ENCODE data around the gene MAPK11. TPM values are rescaled to one million over a fixed set of nuclear protein-coding genes. Genes with fewer than 3 reads are reported as not detected.

The MAPK11 gene
- total and polyA plus RNA-seq, 10 of the 15 experiments (the other 5 are each of a cell fraction or from before 2014, with no cell fraction given) = 0.05 to 12.8 (median 3.7) TPM

DNA sequence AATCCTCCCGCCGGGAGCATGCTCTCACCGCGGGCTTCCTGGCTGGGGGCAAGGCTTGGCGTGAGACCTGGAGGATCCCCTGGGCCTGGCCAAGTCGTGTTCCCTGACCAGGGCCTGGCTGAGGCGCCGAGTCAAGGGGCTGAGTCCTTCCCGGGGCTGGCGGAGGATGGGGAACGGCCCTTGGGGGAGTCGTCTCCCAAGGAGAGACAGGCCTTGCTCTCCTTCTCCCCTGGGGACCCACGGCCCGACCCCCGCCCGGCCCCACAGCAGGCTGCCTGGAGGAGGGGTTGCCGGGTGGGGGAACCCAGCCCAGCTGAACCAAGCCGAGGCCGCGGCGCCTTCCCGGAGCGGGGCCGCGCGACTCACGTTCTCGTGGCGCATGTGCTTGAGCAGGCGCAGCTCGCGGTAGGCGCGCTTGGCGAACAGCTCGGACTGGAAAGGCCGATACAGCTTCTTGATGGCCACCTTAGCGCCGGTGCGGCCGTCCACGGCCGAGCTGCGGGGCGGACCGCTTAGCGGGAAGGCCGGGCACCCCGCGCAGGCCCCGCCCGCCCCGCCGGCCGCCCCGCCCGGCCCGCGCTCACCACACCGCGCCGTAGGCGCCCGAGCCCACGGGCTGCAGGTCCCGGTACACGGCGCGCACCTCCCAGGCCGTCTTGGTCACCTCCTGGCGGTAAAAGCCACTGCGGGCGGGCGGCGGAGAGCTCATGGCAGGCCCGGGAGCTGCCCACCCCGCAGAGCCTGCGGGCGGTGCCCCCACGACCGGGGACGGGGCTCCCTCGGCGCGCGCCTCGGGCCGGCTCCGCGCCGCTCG lies 9.2 kb downstream of the MAPK11 start:
- ATAC-seq (peak; percentile 66), DNase-seq (ENCODE audit: low read depth, low spot score) (no peak), FAIRE-seq (no peak)
- no TSS peak for BruUV-seq (replicated peaks)
- peak overlapping the region; percentile 73 for H3K9ac ChIP-seq (ENCODE audit: control insufficient read depth, insufficient read depth, low read length)
- no peaks in the 10 kb centered on the region for H3K27me3 ChIP-seq (replicated peaks in 1 of 2; ENCODE audit: control insufficient read depth in 2 of 2, insufficient read depth in 2 of 2, low read length in 1 of 2)
- intact Hi-C loops (cut with micrococcal nuclease; ENCODE audit: unreplicated experiment) (no loop called here), in situ Hi-C loops (cut with MboI) (no loop called here)
- peak overlapping the region; percentile 98 for H3K4me2 ChIP-seq (ENCODE audit: control insufficient read depth, insufficient read depth)
- ChIA-PET CTCF (interaction anchor here (0.8 to 1.7 kb wide), 7 partner anchors 8 to 81 kb away, joined by 3 to 6 read pairs (median 4); partner anchors contain the start of gene HDAC10), RAD21 (ENCODE audit: unreplicated experiment) (interaction anchor here (0.7 to 0.9 kb wide), 3 partner anchors 9 to 155 kb away, joined by 3 to 6 read pairs (median 4); partner anchors contain the start of gene HDAC10), SMC1A (ENCODE audit: uncharacterized antibody, unreplicated experiment) (no interaction called here), POLR2A (interaction anchor here (3.3 kb wide), 1 partner anchor 10 kb away, joined by 15 read pairs; the partner anchor contains the start of gene HDAC10)
- no peaks in the 10 kb centered on the region; a peak in 1 of 4 replicates for H3K36me3 ChIP-seq (ENCODE audit: control insufficient read depth in 2 of 2, insufficient read depth in 2 of 2, low read length in 1 of 2)
- 1% methylated on average over 44 of the region's 92 CpGs for whole genome bisulfite sequencing (ENCODE audit: insufficient coverage, insufficient replicate concordance, low lambda C conversion rate, missing lambda C conversion rate)
- peak overlapping the region; percentile 28 for H2AFZ ChIP-seq (ENCODE audit: control insufficient read depth, low read depth, low read length)
- peak overlapping the region; percentile 52 for H3K27ac ChIP-seq (ENCODE audit: control insufficient read depth, insufficient read depth)
- peak overlapping the region; percentile 89 for H3K4me3 ChIP-seq
- H4K20me1 ChIP-seq (ENCODE audit: control insufficient read depth, insufficient read depth) = no peaks in the 10 kb centered on the region
- peaks cover 14% of the 10 kb centered on the region for H3K4me1 ChIP-seq (ENCODE audit: control insufficient read depth, insufficient read depth, low read length)
- H3K9me3 ChIP-seq (replicated peaks; ENCODE audit: control insufficient read depth, insufficient read depth, low read length) = no peaks in the 10 kb centered on the region
- H3K79me2 ChIP-seq (ENCODE audit: control insufficient read depth, insufficient read depth, low read length) = peaks cover 8% of the 10 kb centered on the region
- TF ChIP-seq POLR2AphosphoS5 (IDR thresholded peaks at IDR 0.05; ENCODE audit: low read length) = no peak
- no peak for TF ChIP-seq NFIC (IDR thresholded peaks at IDR 0.05; ENCODE audit: low read depth, low read length)
- TF ChIP-seq, protein P1, sequence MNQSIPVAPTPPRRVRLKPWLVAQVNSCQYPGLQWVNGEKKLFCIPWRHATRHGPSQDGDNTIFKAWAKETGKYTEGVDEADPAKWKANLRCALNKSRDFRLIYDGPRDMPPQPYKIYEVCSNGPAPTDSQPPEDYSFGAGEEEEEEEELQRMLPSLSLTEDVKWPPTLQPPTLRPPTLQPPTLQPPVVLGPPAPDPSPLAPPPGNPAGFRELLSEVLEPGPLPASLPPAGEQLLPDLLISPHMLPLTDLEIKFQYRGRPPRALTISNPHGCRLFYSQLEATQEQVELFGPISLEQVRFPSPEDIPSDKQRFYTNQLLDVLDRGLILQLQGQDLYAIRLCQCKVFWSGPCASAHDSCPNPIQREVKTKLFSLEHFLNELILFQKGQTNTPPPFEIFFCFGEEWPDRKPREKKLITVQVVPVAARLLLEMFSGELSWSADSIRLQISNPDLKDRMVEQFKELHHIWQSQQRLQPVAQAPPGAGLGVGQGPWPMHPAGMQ (IDR thresholded peaks at IDR 0.05; ENCODE audit: borderline replicate concordance) = no peak
- no peak for TF ChIP-seq RCOR1 (conservative IDR thresholded peaks at IDR 0.05; ENCODE audit: low read depth, low read length)
- TF ChIP-seq, protein P2, sequence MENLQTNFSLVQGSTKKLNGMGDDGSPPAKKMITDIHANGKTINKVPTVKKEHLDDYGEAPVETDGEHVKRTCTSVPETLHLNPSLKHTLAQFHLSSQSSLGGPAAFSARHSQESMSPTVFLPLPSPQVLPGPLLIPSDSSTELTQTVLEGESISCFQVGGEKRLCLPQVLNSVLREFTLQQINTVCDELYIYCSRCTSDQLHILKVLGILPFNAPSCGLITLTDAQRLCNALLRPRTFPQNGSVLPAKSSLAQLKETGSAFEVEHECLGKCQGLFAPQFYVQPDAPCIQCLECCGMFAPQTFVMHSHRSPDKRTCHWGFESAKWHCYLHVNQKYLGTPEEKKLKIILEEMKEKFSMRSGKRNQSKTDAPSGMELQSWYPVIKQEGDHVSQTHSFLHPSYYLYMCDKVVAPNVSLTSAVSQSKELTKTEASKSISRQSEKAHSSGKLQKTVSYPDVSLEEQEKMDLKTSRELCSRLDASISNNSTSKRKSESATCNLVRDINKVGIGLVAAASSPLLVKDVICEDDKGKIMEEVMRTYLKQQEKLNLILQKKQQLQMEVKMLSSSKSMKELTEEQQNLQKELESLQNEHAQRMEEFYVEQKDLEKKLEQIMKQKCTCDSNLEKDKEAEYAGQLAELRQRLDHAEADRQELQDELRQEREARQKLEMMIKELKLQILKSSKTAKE (IDR thresholded peaks at IDR 0.05; ENCODE audit: low read depth, poor library complexity, severe bottlenecking) = no peak
- TF ChIP-seq HDGF (IDR thresholded peaks at IDR 0.05) = no peak
- TF ChIP-seq PAX8 (IDR thresholded peaks at IDR 0.05) = no peak
- no peak for TF ChIP-seq NFYB (IDR thresholded peaks at IDR 0.05; ENCODE audit: insufficient read depth, low read depth, low read length)
- TF ChIP-seq, protein P3, sequence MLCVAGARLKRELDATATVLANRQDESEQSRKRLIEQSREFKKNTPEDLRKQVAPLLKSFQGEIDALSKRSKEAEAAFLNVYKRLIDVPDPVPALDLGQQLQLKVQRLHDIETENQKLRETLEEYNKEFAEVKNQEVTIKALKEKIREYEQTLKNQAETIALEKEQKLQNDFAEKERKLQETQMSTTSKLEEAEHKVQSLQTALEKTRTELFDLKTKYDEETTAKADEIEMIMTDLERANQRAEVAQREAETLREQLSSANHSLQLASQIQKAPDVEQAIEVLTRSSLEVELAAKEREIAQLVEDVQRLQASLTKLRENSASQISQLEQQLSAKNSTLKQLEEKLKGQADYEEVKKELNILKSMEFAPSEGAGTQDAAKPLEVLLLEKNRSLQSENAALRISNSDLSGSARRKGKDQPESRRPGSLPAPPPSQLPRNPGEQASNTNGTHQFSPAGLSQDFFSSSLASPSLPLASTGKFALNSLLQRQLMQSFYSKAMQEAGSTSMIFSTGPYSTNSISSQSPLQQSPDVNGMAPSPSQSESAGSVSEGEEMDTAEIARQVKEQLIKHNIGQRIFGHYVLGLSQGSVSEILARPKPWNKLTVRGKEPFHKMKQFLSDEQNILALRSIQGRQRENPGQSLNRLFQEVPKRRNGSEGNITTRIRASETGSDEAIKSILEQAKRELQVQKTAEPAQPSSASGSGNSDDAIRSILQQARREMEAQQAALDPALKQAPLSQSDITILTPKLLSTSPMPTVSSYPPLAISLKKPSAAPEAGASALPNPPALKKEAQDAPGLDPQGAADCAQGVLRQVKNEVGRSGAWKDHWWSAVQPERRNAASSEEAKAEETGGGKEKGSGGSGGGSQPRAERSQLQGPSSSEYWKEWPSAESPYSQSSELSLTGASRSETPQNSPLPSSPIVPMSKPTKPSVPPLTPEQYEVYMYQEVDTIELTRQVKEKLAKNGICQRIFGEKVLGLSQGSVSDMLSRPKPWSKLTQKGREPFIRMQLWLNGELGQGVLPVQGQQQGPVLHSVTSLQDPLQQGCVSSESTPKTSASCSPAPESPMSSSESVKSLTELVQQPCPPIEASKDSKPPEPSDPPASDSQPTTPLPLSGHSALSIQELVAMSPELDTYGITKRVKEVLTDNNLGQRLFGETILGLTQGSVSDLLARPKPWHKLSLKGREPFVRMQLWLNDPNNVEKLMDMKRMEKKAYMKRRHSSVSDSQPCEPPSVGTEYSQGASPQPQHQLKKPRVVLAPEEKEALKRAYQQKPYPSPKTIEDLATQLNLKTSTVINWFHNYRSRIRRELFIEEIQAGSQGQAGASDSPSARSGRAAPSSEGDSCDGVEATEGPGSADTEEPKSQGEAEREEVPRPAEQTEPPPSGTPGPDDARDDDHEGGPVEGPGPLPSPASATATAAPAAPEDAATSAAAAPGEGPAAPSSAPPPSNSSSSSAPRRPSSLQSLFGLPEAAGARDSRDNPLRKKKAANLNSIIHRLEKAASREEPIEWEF (IDR thresholded peaks at IDR 0.05; ENCODE audit: insufficient replicate concordance, low read depth, low read length) = no peak
- peak; percentile 32; the same call in 1 of the 2 replicates for TF ChIP-seq EED (IDR thresholded peaks at IDR 0.05; ENCODE audit: low read depth)
- TF ChIP-seq E2F4 (IDR thresholded peaks at IDR 0.05; ENCODE audit: low read depth, low read length) = no peak

Data from GM12878 (cell line).